ENCODE measurements around the gene AKAP8. TPM values are rescaled to one million over a fixed set of nuclear protein-coding genes. Genes with fewer than 3 reads are reported as not detected.
"Not testable (repeated sequence)": the region's sequence is repeated elsewhere in the genome, so short reads cannot be mapped to it uniquely, and the experiment has no call there.

The AKAP8 gene
- total and polyA plus RNA-seq, 9 of the 15 experiments (the other 6 are each of a cell fraction or from before 2014, with no cell fraction given): 3.4 to 56.5 (median 15.0) TPM

DNA sequence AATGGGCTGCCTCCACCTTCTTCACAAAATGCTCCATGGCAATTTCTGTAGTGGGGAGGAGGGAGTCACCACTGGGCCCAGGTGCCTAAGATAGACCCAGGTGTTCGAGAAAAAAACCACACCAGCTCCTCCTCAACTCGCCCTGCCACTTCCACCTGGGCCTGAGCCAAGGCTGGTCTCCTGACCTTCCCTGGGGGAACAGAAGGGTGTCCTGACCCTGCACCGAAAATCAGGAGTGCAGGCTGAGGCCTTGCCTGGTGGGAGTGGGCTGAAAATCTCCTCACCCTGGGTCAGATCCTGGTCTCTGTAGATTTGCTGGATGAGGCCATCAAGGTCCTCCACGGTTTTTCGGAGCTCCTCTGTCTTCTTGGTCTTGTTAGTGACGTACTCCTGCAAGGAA lies 17.6 kb upstream of the AKAP8 start (continued):
- TF ChIP-seq ZFP30 (CRISPR knock-in tag; IDR thresholded peaks at IDR 0.05; ENCODE audit: borderline replicate concordance): no peak

DNA sequence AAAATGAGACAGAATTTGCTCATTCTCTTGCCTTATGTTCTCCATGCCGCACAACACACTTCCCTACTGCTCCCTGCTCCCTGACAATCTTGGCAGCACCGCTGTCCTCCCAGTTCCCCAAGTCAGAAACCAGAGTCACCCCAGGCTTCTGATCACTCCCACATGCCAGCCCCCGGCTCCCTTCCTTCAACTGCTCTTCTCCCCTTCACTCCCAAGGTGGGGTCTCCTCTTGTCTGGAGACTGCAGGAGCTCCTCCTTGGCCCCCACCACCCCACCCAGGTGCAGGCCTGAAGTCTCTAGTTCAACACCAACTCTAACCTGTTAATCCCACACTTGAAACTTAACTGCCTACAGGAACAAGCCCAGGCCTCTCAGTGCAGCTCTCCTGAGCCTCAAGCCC lies 16.8 kb upstream of the AKAP8 start:
- Histone ChIP-seq H3K27ac (ENCODE audit: extremely low read depth, low read depth, low read length) (no peak overlapping the region), H3K36me3 (ENCODE audit: control insufficient read depth, insufficient read depth, low read length) (peaks cover 87% of the 10 kb centered on the region), H3K4me3 (no peak overlapping the region), H3K9me3 (replicated peaks; ENCODE audit: control insufficient read depth, insufficient read depth, low read depth, low read length) (no peaks in the 10 kb centered on the region), H3K9ac (ENCODE audit: insufficient read depth in 1 of 2, low read depth in 2 of 2, low read length in 2 of 2) (no peak overlapping the region), H3K4me2 (ENCODE audit: insufficient read depth, low read length) (no peak overlapping the region), H2AFZ (ENCODE audit: low read depth, low read length) (no peak overlapping the region), H3K9me1 (ENCODE audit: control insufficient read depth, insufficient read depth, low read length) (no peaks in the 10 kb centered on the region), H3K27me3 (ENCODE audit: control insufficient read depth in 2 of 2, insufficient read depth in 2 of 2, low read length in 2 of 2) (no peaks in the 10 kb centered on the region), H4K20me1 (replicated peaks; ENCODE audit: control insufficient read depth, insufficient read depth, low read length) (no peaks in the 10 kb centered on the region; the same call in 1 of the 2 replicates), H3K79me2 (ENCODE audit: control insufficient read depth, insufficient read depth, low read length) (peaks cover 14% of the 10 kb centered on the region; the same call in 2 of the 3 replicates), H3K4me1 (replicated peaks in 1 of 2; ENCODE audit: control insufficient read depth in 2 of 2, insufficient read depth in 2 of 2, low read length in 2 of 2) (peaks cover 0 to 9% of the 10 kb centered on the region in 2 experiments; a peak in 1 of 5 replicates)
- FAIRE-seq (no peak), ATAC-seq (no peak), DNase-seq (ENCODE audit: extremely low read depth in 1 of 4, low spot score in 3 of 4) (no peak)
- WGBS (ENCODE audit: insufficient coverage, low coverage, missing lambda C conversion rate): 100% methylated on average over 2 of the region's 3 CpGs
- ChIA-PET CTCF (ENCODE audit: low intra/inter-chr PET ratio) (no interaction called here), POLR2A (interaction anchor here (1.2 kb wide), 1 partner anchor 16 kb away, joined by 3 read pairs; no protein-coding TSS in a partner anchor)
- in situ Hi-C loops (cut with MboI) (no loop called here), intact Hi-C loops (cut with micrococcal nuclease) (no loop called here)
- no TSS peak for BruUV-seq (replicated peaks)
- TF ChIP-seq DNMT1 (IDR thresholded peaks at IDR 0.05) (no peak), ZKSCAN8 (CRISPR knock-in tag; IDR thresholded peaks at IDR 0.05) (no peak), MAZ (CRISPR knock-in tag; conservative IDR thresholded peaks at IDR 0.05 in 1 of 2, IDR thresholded peaks at IDR 0.05 in 1 of 2) (no peak)

- CTCF ChIA-PET (ENCODE audit: low intra/inter-chr PET ratio); H4K20me1 ChIP-seq (replicated peaks; ENCODE audit: control insufficient read depth, insufficient read depth, low read length); H3K27ac ChIP-seq (ENCODE audit: extremely low read depth, low read depth, low read length); FAIRE-seq; H2AFZ ChIP-seq (ENCODE audit: low read depth, low read length); H3K4me1 ChIP-seq (replicated peaks in 1 of 2; ENCODE audit: control insufficient read depth in 2 of 2, insufficient read depth in 2 of 2, low read length in 2 of 2); H3K9ac ChIP-seq (ENCODE audit: insufficient read depth in 1 of 2, low read depth in 2 of 2, low read length in 2 of 2); BruUV-seq (replicated peaks); H3K9me1 ChIP-seq (ENCODE audit: control insufficient read depth, insufficient read depth, low read length); ATAC-seq; H3K27me3 ChIP-seq (ENCODE audit: control insufficient read depth in 2 of 2, insufficient read depth in 2 of 2, low read length in 2 of 2); H3K4me3 ChIP-seq; in situ Hi-C loops (cut with MboI); H3K9me3 ChIP-seq (replicated peaks; ENCODE audit: control insufficient read depth, insufficient read depth, low read depth, low read length); intact Hi-C loops (cut with micrococcal nuclease); DNase-seq (ENCODE audit: extremely low read depth in 1 of 4, low spot score in 3 of 4); H3K4me2 ChIP-seq (ENCODE audit: insufficient read depth, low read length): not testable (repeated sequence)
- 92% methylated on average over 13 of the region's 17 CpGs for WGBS (ENCODE audit: insufficient coverage, low coverage, missing lambda C conversion rate)
- POLR2A ChIA-PET: interaction anchor here (1.9 kb wide), 1 partner anchor 17 kb away, joined by 6 read pairs; no protein-coding TSS in a partner anchor
- Histone ChIP-seq H3K79me2 (ENCODE audit: control insufficient read depth, insufficient read depth, low read length) (peaks cover 18% of the 10 kb centered on the region), H3K36me3 (ENCODE audit: control insufficient read depth, insufficient read depth, low read length) (peaks cover 83% of the 10 kb centered on the region)
Measured at GRCh38 chr19:15395251-15395650, 15.7 kb upstream of the AKAP8 start.
